ENCODE measurements around the gene APBA2. TPM values are rescaled to one million over a fixed set of nuclear protein-coding genes. Genes with fewer than 3 reads are reported as not detected.

The APBA2 gene
- total RNA-seq, 1 donor from 2014 or later, result 5.3 TPM

GRCh38 chr15:29139540-29140459, 254.0 kb downstream of the APBA2 start:
- DNase-seq (ENCODE audit: low read depth) (no peak), FAIRE-seq (no peak)
- no peaks in the 10 kb centered on the region for H3K27me3 ChIP-seq (ENCODE audit: control insufficient read depth, insufficient read depth, low read length)
- no peak overlapping the region for H3K4me3 ChIP-seq (ENCODE audit: low read depth, low read length)
- peak; percentile 99 for TF ChIP-seq CTCF (IDR thresholded peaks at IDR 0.05; ENCODE audit: insufficient read depth, low read length, severe bottlenecking)
- H3K36me3 ChIP-seq (ENCODE audit: control insufficient read depth, insufficient read depth, low read length), result no peaks in the 10 kb centered on the region

- no peak for DNase-seq (ENCODE audit: low read depth)
- Histone ChIP-seq H3K27me3 (ENCODE audit: control insufficient read depth, insufficient read depth, low read length) (no peaks in the 10 kb centered on the region), H3K4me3 (ENCODE audit: low read depth, low read length) (no peak overlapping the region), H3K36me3 (ENCODE audit: control insufficient read depth, insufficient read depth, low read length) (no peaks in the 10 kb centered on the region)
- TF ChIP-seq CTCF (IDR thresholded peaks at IDR 0.05; ENCODE audit: insufficient read depth, low read length, severe bottlenecking), result no peak
- FAIRE-seq, result no peak
Observed at GRCh38 chr15:29140475-29141307, 254.9 kb downstream of the APBA2 start.

- no peak for FAIRE-seq
- DNase-seq (ENCODE audit: low read depth), result peak; percentile 58
- H3K36me3 ChIP-seq (ENCODE audit: control insufficient read depth, insufficient read depth, low read length), result no peaks in the 10 kb centered on the region
- no peak overlapping the region for H3K4me3 ChIP-seq (ENCODE audit: low read depth, low read length)
- TF ChIP-seq CTCF (IDR thresholded peaks at IDR 0.05; ENCODE audit: insufficient read depth, low read length, severe bottlenecking), result no peak
- H3K27me3 ChIP-seq (ENCODE audit: control insufficient read depth, insufficient read depth, low read length), result no peaks in the 10 kb centered on the region
Observed at GRCh38 chr15:29141308-29142128, 255.7 kb downstream of the APBA2 start.

GRCh38 chr15:29142129-29142747, 256.5 kb downstream of the APBA2 start:
- DNase-seq (ENCODE audit: low read depth) (no peak), FAIRE-seq (no peak)
- H3K36me3 ChIP-seq (ENCODE audit: control insufficient read depth, insufficient read depth, low read length), result no peaks in the 10 kb centered on the region
- TF ChIP-seq CTCF (IDR thresholded peaks at IDR 0.05; ENCODE audit: insufficient read depth, low read length, severe bottlenecking), result no peak
- H3K4me3 ChIP-seq (ENCODE audit: low read depth, low read length), result no peak overlapping the region
- H3K27me3 ChIP-seq (ENCODE audit: control insufficient read depth, insufficient read depth, low read length), result no peaks in the 10 kb centered on the region

- TF ChIP-seq CTCF (IDR thresholded peaks at IDR 0.05; ENCODE audit: insufficient read depth, low read length, severe bottlenecking), result no peak
- H3K36me3 ChIP-seq (ENCODE audit: control insufficient read depth, insufficient read depth, low read length), result no peaks in the 10 kb centered on the region
- DNase-seq (ENCODE audit: low read depth) (no peak), FAIRE-seq (no peak)
- H3K27me3 ChIP-seq (ENCODE audit: control insufficient read depth, insufficient read depth, low read length), result no peaks in the 10 kb centered on the region
- no peak overlapping the region for H3K4me3 ChIP-seq (ENCODE audit: low read depth, low read length)
Observed at GRCh38 chr15:29143293-29143692, 257.5 kb downstream of the APBA2 start.
